Adipocyte (in vitro differentiated cells): Measurements from ENCODE around the gene PNPLA4.

Source experiments
- DNase-seq: peaks from one replicate; pipeline ENCODE4 v3.0.0-alpha.2; 2015; ENCODE audit warnings: low read depth
- H3K27me3 ChIP-seq: replicated peaks from 2 replicates; pipeline ENCODE4 v1.7.0; 2013; ENCODE audit warnings: mild to moderate bottlenecking, low read length, moderate library complexity; ENCODE audit not compliant: control insufficient read depth, insufficient read depth
- H3K36me3 ChIP-seq: 2 replicates; pipeline ENCODE4 v1.7.0; 2013; ENCODE audit warnings: low read length, mild to moderate bottlenecking, moderate library complexity; ENCODE audit not compliant: control insufficient read depth, insufficient read depth, severe bottlenecking
- H3K4me1 ChIP-seq: 2 replicates; pipeline ENCODE4 v1.7.0; 2013; ENCODE audit warnings: mild to moderate bottlenecking, low read length, moderate library complexity; ENCODE audit not compliant: control insufficient read depth, insufficient read depth
- H3K4me3 ChIP-seq: 2 replicates; pipeline ENCODE4 v1.7.0; 2013; ENCODE audit warnings: mild to moderate bottlenecking, low read length, moderate library complexity
- H3K9ac ChIP-seq: 2 replicates; pipeline ENCODE4 v1.7.0; 2013; ENCODE audit warnings: mild to moderate bottlenecking, low read length, moderate library complexity
- H3K9me3 ChIP-seq: 2 replicates; pipeline ENCODE4 v1.7.0; 2013; ENCODE audit warnings: mild to moderate bottlenecking, low read length, moderate library complexity; ENCODE audit not compliant: control insufficient read depth

PNPLA4 gene

GRCh38 chrX:7927259-7928167 lies at the start of gene PNPLA4:
TSS of gene PNPLA4 (minus strand) at chrX:7927413. CDS start at chrX:7926119, 1,294 bp downstream.
- Histone ChIP-seq H3K9ac (peak within 1 kb of the TSS; percentile 89), H3K4me1 (peaks cover 10% of the 10 kb centered on the region), H3K27me3 (no peaks in the 10 kb centered on the region), H3K4me3 (peak within 1 kb of the TSS; percentile 93), H3K36me3 (peaks cover 7% of the 10 kb centered on the region), H3K9me3 (no peaks in the 10 kb centered on the region)
- DNase-seq, result peak; percentile 56

GRCh38 chrX:7972586-7972985 lies 45.4 kb upstream of the PNPLA4 start:
- H3K4me3 ChIP-seq, result no peak overlapping the region
- H3K9ac ChIP-seq, result no peak overlapping the region
- DNase-seq, result no peak

GRCh38 chrX:7970428-7970827 lies 43.2 kb upstream of the PNPLA4 start:
- H3K4me1 ChIP-seq, result peaks cover 7% of the 10 kb centered on the region
- H3K36me3 ChIP-seq, result no peaks in the 10 kb centered on the region
- H3K9ac ChIP-seq, result no peak overlapping the region
- no peaks in the 10 kb centered on the region for H3K27me3 ChIP-seq
- no peaks in the 10 kb centered on the region for H3K9me3 ChIP-seq
- DNase-seq, result no peak
- H3K4me3 ChIP-seq, result no peak overlapping the region

More at GRCh38 chrX:7972586-7972985, 45.4 kb upstream of the PNPLA4 start:
- H3K36me3 ChIP-seq, result no peaks in the 10 kb centered on the region
- no peaks in the 10 kb centered on the region for H3K9me3 ChIP-seq
- H3K4me1 ChIP-seq, result peaks cover 7% of the 10 kb centered on the region
- no peaks in the 10 kb centered on the region for H3K27me3 ChIP-seq

- Histone ChIP-seq H3K4me1 (no peaks in the 10 kb centered on the region), H3K9ac (no peak overlapping the region), H3K4me3 (no peak overlapping the region), H3K36me3 (no peaks in the 10 kb centered on the region), H3K27me3 (no peaks in the 10 kb centered on the region), H3K9me3 (no peaks in the 10 kb centered on the region)
- DNase-seq, result no peak
These were observed 38.2 kb upstream of the PNPLA4 start for GRCh38 chrX:7965436-7965835.

- peaks cover 5% of the 10 kb centered on the region for H3K9me3 ChIP-seq
- H3K4me3 ChIP-seq, result no peak overlapping the region
- no peaks in the 10 kb centered on the region for H3K36me3 ChIP-seq
- no peaks in the 10 kb centered on the region for H3K4me1 ChIP-seq
- no peak for DNase-seq
- no peak overlapping the region for H3K9ac ChIP-seq
- no peaks in the 10 kb centered on the region for H3K27me3 ChIP-seq
These were observed 33.0 kb upstream of the PNPLA4 start for GRCh38 chrX:7960246-7960645.

- Histone ChIP-seq H3K4me3 (no peak overlapping the region), H3K9me3 (peaks cover 5% of the 10 kb centered on the region), H3K4me1 (peaks cover 3% of the 10 kb centered on the region), H3K36me3 (no peaks in the 10 kb centered on the region), H3K27me3 (no peaks in the 10 kb centered on the region), H3K9ac (no peak overlapping the region)
- no peak for DNase-seq
These were observed 26.2 kb upstream of the PNPLA4 start for GRCh38 chrX:7953446-7953845.

- no peak overlapping the region for H3K4me3 ChIP-seq
- no peak for DNase-seq
- peaks cover 7% of the 10 kb centered on the region for H3K4me1 ChIP-seq
- no peaks in the 10 kb centered on the region for H3K27me3 ChIP-seq
- H3K9me3 ChIP-seq, result no peaks in the 10 kb centered on the region
- no peaks in the 10 kb centered on the region for H3K36me3 ChIP-seq
- no peak overlapping the region for H3K9ac ChIP-seq
These were observed 23.7 kb upstream of the PNPLA4 start for GRCh38 chrX:7950865-7951264.

- H3K4me1 ChIP-seq, result peaks cover 7% of the 10 kb centered on the region
- no peak overlapping the region for H3K9ac ChIP-seq
- H3K27me3 ChIP-seq, result peaks cover 2% of the 10 kb centered on the region
- no peak for DNase-seq
- no peaks in the 10 kb centered on the region for H3K9me3 ChIP-seq
- no peaks in the 10 kb centered on the region for H3K36me3 ChIP-seq
- no peak overlapping the region for H3K4me3 ChIP-seq
These were observed 21.3 kb upstream of the PNPLA4 start for GRCh38 chrX:7948483-7948882.

GRCh38 chrX:7946960-7947359 lies 19.7 kb upstream of the PNPLA4 start:
- Histone ChIP-seq H3K4me1 (peaks cover 7% of the 10 kb centered on the region), H3K4me3 (no peak overlapping the region), H3K9ac (no peak overlapping the region), H3K36me3 (no peaks in the 10 kb centered on the region), H3K27me3 (peaks cover 2% of the 10 kb centered on the region), H3K9me3 (no peaks in the 10 kb centered on the region)
- DNase-seq, result no peak

GRCh38 chrX:7943600-7944245 lies 16.5 kb upstream of the PNPLA4 start:
- Histone ChIP-seq H3K4me3 (no peak overlapping the region), H3K36me3 (no peaks in the 10 kb centered on the region)
- DNase-seq, result no peak

GRCh38 chrX:7941390-7942042 lies 14.3 kb upstream of the PNPLA4 start:
- Histone ChIP-seq H3K9me3 (no peaks in the 10 kb centered on the region), H3K4me1 (no peaks in the 10 kb centered on the region), H3K9ac (no peak overlapping the region), H3K27me3 (peaks cover 2% of the 10 kb centered on the region), H3K4me3 (no peak overlapping the region), H3K36me3 (no peaks in the 10 kb centered on the region)
- DNase-seq, result peak; percentile 26

More at GRCh38 chrX:7943600-7944245, 16.5 kb upstream of the PNPLA4 start:
- peaks cover 4% of the 10 kb centered on the region for H3K4me1 ChIP-seq
- peaks cover 2% of the 10 kb centered on the region for H3K27me3 ChIP-seq
- H3K9me3 ChIP-seq, result no peaks in the 10 kb centered on the region
- H3K9ac ChIP-seq, result no peak overlapping the region
